H9 (cell line): ENCODE data around the gene NYAP2. TPM values are rescaled to one million over a fixed set of nuclear protein-coding genes. Genes with fewer than 3 reads are reported as not detected.

Experiments
- DNase-seq: peaks from one replicate; pipeline ENCODE4 v3.0.0-alpha.2; 2017
- H2AFZ ChIP-seq: one replicate; pipeline ENCODE4 v1.6.1; 2013; ENCODE audit warnings: mild to moderate bottlenecking, low read length, control low read depth, moderate library complexity
- H2AK5ac ChIP-seq: 2 replicates; pipeline ENCODE4 v1.6.1; 2013; ENCODE audit warnings: low read length, control low read depth, mixed read lengths; ENCODE audit not compliant: insufficient read length
- H2BK120ac ChIP-seq: one replicate; pipeline ENCODE4 v1.6.1; 2013; ENCODE audit warnings: low read depth, mild to moderate bottlenecking, low read length, control low read depth, inconsistent platforms; ENCODE audit not compliant: poor library complexity, severe bottlenecking
- H2BK12ac ChIP-seq: 2 replicates; pipeline ENCODE4 v1.6.1; 2013; ENCODE audit warnings: low read length, control low read depth, mixed read lengths, low read depth; ENCODE audit not compliant: insufficient read length
- H2BK15ac ChIP-seq: 2 replicates; pipeline ENCODE4 v1.6.1; 2013; ENCODE audit warnings: low read depth, low read length, control low read depth
- H2BK20ac ChIP-seq: one replicate; pipeline ENCODE4 v1.6.1; 2013; ENCODE audit warnings: low read depth, mild to moderate bottlenecking, low read length, control low read depth, inconsistent platforms; ENCODE audit not compliant: poor library complexity, severe bottlenecking
- H2BK5ac ChIP-seq: 2 replicates; pipeline ENCODE4 v1.6.1; 2013; ENCODE audit warnings: low read length, control low read depth, mixed read lengths; ENCODE audit not compliant: insufficient read length
- H3K14ac ChIP-seq: 2 replicates; pipeline ENCODE4 v1.6.1; 2013; ENCODE audit warnings: low read length, control low read depth; ENCODE audit not compliant: insufficient read depth
- H3K18ac ChIP-seq: 2 replicates; pipeline ENCODE4 v1.6.1; 2013; ENCODE audit warnings: low read depth, mild to moderate bottlenecking, mixed read lengths, low read length, control low read depth; ENCODE audit not compliant: insufficient read length
- H3K23ac ChIP-seq: 2 replicates; pipeline ENCODE4 v1.6.1; 2013; ENCODE audit warnings: low read length, control low read depth, mixed read lengths, low read depth; ENCODE audit not compliant: insufficient read length
- H3K23me2 ChIP-seq: 2 replicates; pipeline ENCODE4 v1.6.1; 2013; ENCODE audit warnings: low read depth, mild to moderate bottlenecking, mixed read lengths, low read length, control low read depth; ENCODE audit not compliant: insufficient read length, poor library complexity, severe bottlenecking
- H3K27ac ChIP-seq: 2 replicates; pipeline ENCODE4 v1.5.1; 2013; ENCODE audit warnings: low read length, control low read depth, mixed read lengths, low read depth; ENCODE audit not compliant: insufficient read length
- H3K27me3 ChIP-seq: 2 replicates; pipeline ENCODE4 v1.6.1; 2013; ENCODE audit warnings: low read length, control low read depth, inconsistent platforms; ENCODE audit not compliant: insufficient read depth
- H3K4ac ChIP-seq: 2 replicates; pipeline ENCODE4 v1.6.1; 2013; ENCODE audit warnings: low read depth, mild to moderate bottlenecking, control low read depth, inconsistent platforms, low read length, moderate library complexity
- H3K4me1 ChIP-seq: 2 replicates; pipeline ENCODE4 v1.6.1; 2013; ENCODE audit warnings: low read length, control low read depth, inconsistent platforms; ENCODE audit not compliant: insufficient read depth
- H3K4me2 ChIP-seq: 2 replicates; pipeline ENCODE4 v1.6.1; 2013; ENCODE audit warnings: low read length, control low read depth, mixed read lengths; ENCODE audit not compliant: insufficient read length, insufficient read depth
- H3K56ac ChIP-seq: 2 replicates; pipeline ENCODE4 v1.6.1; 2013; ENCODE audit warnings: low read depth, mild to moderate bottlenecking, mixed read lengths, low read length, control low read depth; ENCODE audit not compliant: insufficient read length
- H3K79me1 ChIP-seq: 2 replicates; pipeline ENCODE4 v1.6.1; 2013; ENCODE audit warnings: low read depth, mild to moderate bottlenecking, moderate library complexity, low read length, control low read depth, inconsistent platforms; ENCODE audit not compliant: insufficient read depth, poor library complexity, severe bottlenecking
- H3K79me2 ChIP-seq: 2 replicates; pipeline ENCODE4 v1.6.1; 2013; ENCODE audit warnings: low read length, control low read depth, inconsistent platforms; ENCODE audit not compliant: insufficient read depth
- H3K9ac ChIP-seq: 2 replicates; pipeline ENCODE4 v1.6.1; 2013; ENCODE audit warnings: low read length, control low read depth, mixed read lengths; ENCODE audit not compliant: insufficient read length; ENCODE audit errors: extremely low read depth
- H3K9me3 ChIP-seq: one replicate; pipeline ENCODE4 v1.6.1; 2013; ENCODE audit warnings: low read depth, low read length, inconsistent platforms; ENCODE audit not compliant: control insufficient read depth
- H3T11ph ChIP-seq: one replicate; pipeline ENCODE4 v1.6.1; 2013; ENCODE audit warnings: mild to moderate bottlenecking, low read length, control low read depth, inconsistent platforms
- H4K20me1 ChIP-seq: one replicate; pipeline ENCODE4 v1.6.1; 2013; ENCODE audit not compliant: control insufficient read depth, insufficient read length, insufficient read depth
- H4K5ac ChIP-seq: 2 replicates; pipeline ENCODE4 v1.6.1; 2013; ENCODE audit warnings: low read depth, mild to moderate bottlenecking, mixed read lengths, low read length, control low read depth; ENCODE audit not compliant: insufficient read length
- H4K8ac ChIP-seq: replicated peaks from 2 replicates; pipeline ENCODE4 v1.6.1; 2013; ENCODE audit warnings: low read length, control low read depth, mixed read lengths, low read depth; ENCODE audit not compliant: insufficient read length
- H4K91ac ChIP-seq: 2 replicates; pipeline ENCODE4 v1.6.1; 2013; ENCODE audit warnings: low read depth, mild to moderate bottlenecking, moderate library complexity, mixed read lengths, low read length, control low read depth; ENCODE audit not compliant: insufficient read length
- H3K27ac Mint-ChIP-seq, 3 experiments: 2 replicates in 2 of 3; 3 replicates in 1 of 3; pipeline ENCODE4 v1.8.0; 2020 to 2021; ENCODE audit warnings: mixed read lengths in 3 of 3, mild to moderate bottlenecking in 1 of 3, moderate library complexity in 1 of 3
- H3K27me3 Mint-ChIP-seq: 2 replicates; pipeline ENCODE4 v1.8.0; 2021; ENCODE audit warnings: low read depth, mild to moderate bottlenecking, moderate library complexity, mixed read lengths
- H3K36me3 Mint-ChIP-seq, 3 experiments: 2 replicates in 2 of 3; 3 replicates in 1 of 3; pipeline ENCODE4 v1.8.0; 2020 to 2021; ENCODE audit warnings: low read depth in 3 of 3, mixed read lengths in 3 of 3; ENCODE audit not compliant: insufficient read depth in 1 of 3
- H3K4me1 Mint-ChIP-seq, 2 experiments: 2 replicates each; pipeline ENCODE4 v1.8.0; 2020; ENCODE audit warnings: mixed read lengths in 2 of 2
- H3K4me3 Mint-ChIP-seq, 2 experiments: 2 replicates in 1 of 2; 3 replicates in 1 of 2; pipeline ENCODE4 v1.8.0; 2020 to 2021; ENCODE audit warnings: mild to moderate bottlenecking in 2 of 2, mixed read lengths in 2 of 2, moderate library complexity in 1 of 2
- H3K9me3 Mint-ChIP-seq, 2 experiments: 2 replicates in 1 of 2; 3 replicates in 1 of 2; pipeline ENCODE4 v1.8.0; 2020; ENCODE audit warnings: mild to moderate bottlenecking in 2 of 2, mixed read lengths in 2 of 2, moderate library complexity in 1 of 2
- WGBS: extraction: QIAGEN DNeasy Blood & Tissue Kit; methylation state at CpG from one replicate; pipeline ENCODE4 v1.1.7; 2013; ENCODE audit warnings: missing lambda C conversion rate, low lambda C conversion rate, mixed read lengths; ENCODE audit not compliant: insufficient read length; ENCODE audit errors: extremely low coverage; 5-methylcytosine and 5-hydroxymethylcytosine counted together
- total RNA-seq: library from RNA; stranded (reverse); gene quantifications from 2 replicates; pipeline ENCODE4 v1.2.1, GENCODE V29; 2021
- TF ChIP-seq, protein P1 (sequence below): fragments of 200-600 bp; sonication (generic); conservative IDR thresholded peaks from 3 replicates; pipeline ENCODE4 v1.8.0; 2021; ENCODE audit warnings: antibody characterized with exemption, mild to moderate bottlenecking

Gene NYAP2
- total RNA-seq, 1 experiment from 2014 or later: not detected

DNA sequence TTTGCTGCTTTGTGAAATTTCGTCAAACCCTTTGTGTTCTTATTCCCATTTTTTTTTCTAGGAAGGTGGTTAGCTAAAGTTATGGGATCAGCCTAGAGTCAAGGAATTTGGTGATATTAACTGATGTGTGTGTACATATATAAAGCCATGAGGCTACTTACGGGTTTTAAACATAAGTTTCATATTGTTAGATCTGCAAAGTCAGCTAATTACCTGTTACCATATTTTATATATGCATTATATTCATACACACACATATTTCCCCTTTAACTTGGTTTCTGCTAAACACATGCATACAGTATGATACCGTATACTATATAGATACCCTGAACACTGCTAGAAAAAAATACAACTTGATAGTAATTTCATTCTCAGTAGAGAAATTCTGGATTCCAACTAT, 241.0 kb downstream of the NYAP2 start:
- no peak overlapping the region for H2BK15ac ChIP-seq
- no peak overlapping the region for H3K27ac ChIP-seq
- H2AFZ ChIP-seq: no peak overlapping the region
- H3K9me3 ChIP-seq: no peaks in the 10 kb centered on the region
- no peak overlapping the region for H2BK5ac ChIP-seq
- no peaks in the 10 kb centered on the region for H3K79me1 ChIP-seq
- no CpG with 5 or more reads among the region's 3 CpGs for WGBS
- H4K8ac ChIP-seq: no peak overlapping the region
- no peak overlapping the region for H3K4ac ChIP-seq
- H3K27me3 ChIP-seq: no peaks in the 10 kb centered on the region
- Mint-ChIP-seq H3K4me1 (no peaks in the 10 kb centered on the region), H3K36me3 (peaks cover 0 to 5% (median 0%) of the 10 kb centered on the region in 3 experiments; a peak in 2 of 7 replicates), H3K27me3 (no peaks in the 10 kb centered on the region), H3K27ac (no peak overlapping the region), H3K9me3 (peaks cover 3 to 4% of the 10 kb centered on the region in 2 experiments; a peak in 2 of 5 replicates), H3K4me3 (no peak overlapping the region)
- H2BK20ac ChIP-seq: no peak overlapping the region
- H3K14ac ChIP-seq: no peak overlapping the region
- H3K9ac ChIP-seq: no peak overlapping the region
- no peak overlapping the region for H3K4me2 ChIP-seq
- no peak overlapping the region for H3K56ac ChIP-seq
- H3K18ac ChIP-seq: no peak overlapping the region
- H3K79me2 ChIP-seq: no peaks in the 10 kb centered on the region
- no peak overlapping the region for H4K5ac ChIP-seq
- H3K23me2 ChIP-seq: no peaks in the 10 kb centered on the region
- DNase-seq: no peak
- no peaks in the 10 kb centered on the region for H3K4me1 ChIP-seq
- no peak overlapping the region for H3T11ph ChIP-seq
- no peak overlapping the region for H2BK120ac ChIP-seq
- H2BK12ac ChIP-seq: no peak overlapping the region
- H4K91ac ChIP-seq: no peak overlapping the region
- no peaks in the 10 kb centered on the region for H4K20me1 ChIP-seq
- H2AK5ac ChIP-seq: no peak overlapping the region
- TF ChIP-seq, protein P1, sequence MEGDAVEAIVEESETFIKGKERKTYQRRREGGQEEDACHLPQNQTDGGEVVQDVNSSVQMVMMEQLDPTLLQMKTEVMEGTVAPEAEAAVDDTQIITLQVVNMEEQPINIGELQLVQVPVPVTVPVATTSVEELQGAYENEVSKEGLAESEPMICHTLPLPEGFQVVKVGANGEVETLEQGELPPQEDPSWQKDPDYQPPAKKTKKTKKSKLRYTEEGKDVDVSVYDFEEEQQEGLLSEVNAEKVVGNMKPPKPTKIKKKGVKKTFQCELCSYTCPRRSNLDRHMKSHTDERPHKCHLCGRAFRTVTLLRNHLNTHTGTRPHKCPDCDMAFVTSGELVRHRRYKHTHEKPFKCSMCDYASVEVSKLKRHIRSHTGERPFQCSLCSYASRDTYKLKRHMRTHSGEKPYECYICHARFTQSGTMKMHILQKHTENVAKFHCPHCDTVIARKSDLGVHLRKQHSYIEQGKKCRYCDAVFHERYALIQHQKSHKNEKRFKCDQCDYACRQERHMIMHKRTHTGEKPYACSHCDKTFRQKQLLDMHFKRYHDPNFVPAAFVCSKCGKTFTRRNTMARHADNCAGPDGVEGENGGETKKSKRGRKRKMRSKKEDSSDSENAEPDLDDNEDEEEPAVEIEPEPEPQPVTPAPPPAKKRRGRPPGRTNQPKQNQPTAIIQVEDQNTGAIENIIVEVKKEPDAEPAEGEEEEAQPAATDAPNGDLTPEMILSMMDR: no peak
- no peak overlapping the region for H3K23ac ChIP-seq
